H9 (cell line): Measurements from ENCODE around the gene KIF21B. TPM values are rescaled to one million over a fixed set of nuclear protein-coding genes. Genes with fewer than 3 reads are reported as not detected.

Experiments used
- DNase-seq: peaks from one replicate; pipeline ENCODE4 v3.0.0-alpha.2; 2017
- H2AFZ ChIP-seq: one replicate; pipeline ENCODE4 v1.6.1; 2013; ENCODE audit warnings: mild to moderate bottlenecking, low read length, control low read depth, moderate library complexity
- H2AK5ac ChIP-seq: 2 replicates; pipeline ENCODE4 v1.6.1; 2013; ENCODE audit warnings: low read length, control low read depth, mixed read lengths; ENCODE audit not compliant: insufficient read length
- H2BK120ac ChIP-seq: one replicate; pipeline ENCODE4 v1.6.1; 2013; ENCODE audit warnings: low read depth, mild to moderate bottlenecking, low read length, control low read depth, inconsistent platforms; ENCODE audit not compliant: poor library complexity, severe bottlenecking
- H2BK12ac ChIP-seq: 2 replicates; pipeline ENCODE4 v1.6.1; 2013; ENCODE audit warnings: low read length, control low read depth, mixed read lengths, low read depth; ENCODE audit not compliant: insufficient read length
- H2BK15ac ChIP-seq: 2 replicates; pipeline ENCODE4 v1.6.1; 2013; ENCODE audit warnings: low read depth, low read length, control low read depth
- H2BK20ac ChIP-seq: one replicate; pipeline ENCODE4 v1.6.1; 2013; ENCODE audit warnings: low read depth, mild to moderate bottlenecking, low read length, control low read depth, inconsistent platforms; ENCODE audit not compliant: poor library complexity, severe bottlenecking
- H2BK5ac ChIP-seq: 2 replicates; pipeline ENCODE4 v1.6.1; 2013; ENCODE audit warnings: low read length, control low read depth, mixed read lengths; ENCODE audit not compliant: insufficient read length
- H3K14ac ChIP-seq: 2 replicates; pipeline ENCODE4 v1.6.1; 2013; ENCODE audit warnings: low read length, control low read depth; ENCODE audit not compliant: insufficient read depth
- H3K18ac ChIP-seq: 2 replicates; pipeline ENCODE4 v1.6.1; 2013; ENCODE audit warnings: low read depth, mild to moderate bottlenecking, mixed read lengths, low read length, control low read depth; ENCODE audit not compliant: insufficient read length
- H3K23ac ChIP-seq: 2 replicates; pipeline ENCODE4 v1.6.1; 2013; ENCODE audit warnings: low read length, control low read depth, mixed read lengths, low read depth; ENCODE audit not compliant: insufficient read length
- H3K23me2 ChIP-seq: 2 replicates; pipeline ENCODE4 v1.6.1; 2013; ENCODE audit warnings: low read depth, mild to moderate bottlenecking, mixed read lengths, low read length, control low read depth; ENCODE audit not compliant: insufficient read length, poor library complexity, severe bottlenecking
- H3K27ac ChIP-seq: 2 replicates; pipeline ENCODE4 v1.5.1; 2013; ENCODE audit warnings: low read length, control low read depth, mixed read lengths, low read depth; ENCODE audit not compliant: insufficient read length
- H3K27me3 ChIP-seq: 2 replicates; pipeline ENCODE4 v1.6.1; 2013; ENCODE audit warnings: low read length, control low read depth, inconsistent platforms; ENCODE audit not compliant: insufficient read depth
- H3K4ac ChIP-seq: 2 replicates; pipeline ENCODE4 v1.6.1; 2013; ENCODE audit warnings: low read depth, mild to moderate bottlenecking, control low read depth, inconsistent platforms, low read length, moderate library complexity
- H3K4me1 ChIP-seq: 2 replicates; pipeline ENCODE4 v1.6.1; 2013; ENCODE audit warnings: low read length, control low read depth, inconsistent platforms; ENCODE audit not compliant: insufficient read depth
- H3K4me2 ChIP-seq: 2 replicates; pipeline ENCODE4 v1.6.1; 2013; ENCODE audit warnings: low read length, control low read depth, mixed read lengths; ENCODE audit not compliant: insufficient read length, insufficient read depth
- H3K56ac ChIP-seq: 2 replicates; pipeline ENCODE4 v1.6.1; 2013; ENCODE audit warnings: low read depth, mild to moderate bottlenecking, mixed read lengths, low read length, control low read depth; ENCODE audit not compliant: insufficient read length
- H3K79me1 ChIP-seq: 2 replicates; pipeline ENCODE4 v1.6.1; 2013; ENCODE audit warnings: low read depth, mild to moderate bottlenecking, moderate library complexity, low read length, control low read depth, inconsistent platforms; ENCODE audit not compliant: insufficient read depth, poor library complexity, severe bottlenecking
- H3K79me2 ChIP-seq: 2 replicates; pipeline ENCODE4 v1.6.1; 2013; ENCODE audit warnings: low read length, control low read depth, inconsistent platforms; ENCODE audit not compliant: insufficient read depth
- H3K9ac ChIP-seq: 2 replicates; pipeline ENCODE4 v1.6.1; 2013; ENCODE audit warnings: low read length, control low read depth, mixed read lengths; ENCODE audit not compliant: insufficient read length; ENCODE audit errors: extremely low read depth
- H3K9me3 ChIP-seq: one replicate; pipeline ENCODE4 v1.6.1; 2013; ENCODE audit warnings: low read depth, low read length, inconsistent platforms; ENCODE audit not compliant: control insufficient read depth
- H3T11ph ChIP-seq: one replicate; pipeline ENCODE4 v1.6.1; 2013; ENCODE audit warnings: mild to moderate bottlenecking, low read length, control low read depth, inconsistent platforms
- H4K20me1 ChIP-seq: one replicate; pipeline ENCODE4 v1.6.1; 2013; ENCODE audit not compliant: control insufficient read depth, insufficient read length, insufficient read depth
- H4K5ac ChIP-seq: 2 replicates; pipeline ENCODE4 v1.6.1; 2013; ENCODE audit warnings: low read depth, mild to moderate bottlenecking, mixed read lengths, low read length, control low read depth; ENCODE audit not compliant: insufficient read length
- H4K8ac ChIP-seq: replicated peaks from 2 replicates; pipeline ENCODE4 v1.6.1; 2013; ENCODE audit warnings: low read length, control low read depth, mixed read lengths, low read depth; ENCODE audit not compliant: insufficient read length
- H4K91ac ChIP-seq: 2 replicates; pipeline ENCODE4 v1.6.1; 2013; ENCODE audit warnings: low read depth, mild to moderate bottlenecking, moderate library complexity, mixed read lengths, low read length, control low read depth; ENCODE audit not compliant: insufficient read length
- H3K27ac Mint-ChIP-seq, 3 experiments: 2 replicates in 2 of 3; 3 replicates in 1 of 3; pipeline ENCODE4 v1.8.0; 2020 to 2021; ENCODE audit warnings: mixed read lengths in 3 of 3, mild to moderate bottlenecking in 1 of 3, moderate library complexity in 1 of 3
- H3K27me3 Mint-ChIP-seq: 2 replicates; pipeline ENCODE4 v1.8.0; 2021; ENCODE audit warnings: low read depth, mild to moderate bottlenecking, moderate library complexity, mixed read lengths
- H3K36me3 Mint-ChIP-seq, 3 experiments: 2 replicates in 2 of 3; 3 replicates in 1 of 3; pipeline ENCODE4 v1.8.0; 2020 to 2021; ENCODE audit warnings: low read depth in 3 of 3, mixed read lengths in 3 of 3; ENCODE audit not compliant: insufficient read depth in 1 of 3
- H3K4me1 Mint-ChIP-seq, 2 experiments: 2 replicates each; pipeline ENCODE4 v1.8.0; 2020; ENCODE audit warnings: mixed read lengths in 2 of 2
- H3K4me3 Mint-ChIP-seq, 2 experiments: 2 replicates in 1 of 2; 3 replicates in 1 of 2; pipeline ENCODE4 v1.8.0; 2020 to 2021; ENCODE audit warnings: mild to moderate bottlenecking in 2 of 2, mixed read lengths in 2 of 2, moderate library complexity in 1 of 2
- H3K9me3 Mint-ChIP-seq, 2 experiments: 2 replicates in 1 of 2; 3 replicates in 1 of 2; pipeline ENCODE4 v1.8.0; 2020; ENCODE audit warnings: mild to moderate bottlenecking in 2 of 2, mixed read lengths in 2 of 2, moderate library complexity in 1 of 2
- WGBS: extraction: QIAGEN DNeasy Blood & Tissue Kit; methylation state at CpG from one replicate; pipeline ENCODE4 v1.1.7; 2013; ENCODE audit warnings: missing lambda C conversion rate, low lambda C conversion rate, mixed read lengths; ENCODE audit not compliant: insufficient read length; ENCODE audit errors: extremely low coverage; 5-methylcytosine and 5-hydroxymethylcytosine counted together
- total RNA-seq: library from RNA; stranded (reverse); gene quantifications from 2 replicates; pipeline ENCODE4 v1.2.1, GENCODE V29; 2021
- TF ChIP-seq, protein P1 (sequence below): fragments of 200-600 bp; sonication (generic); conservative IDR thresholded peaks from 3 replicates; pipeline ENCODE4 v1.8.0; 2021; ENCODE audit warnings: antibody characterized with exemption, mild to moderate bottlenecking

KIF21B gene
- total RNA-seq, 1 experiment from 2014 or later = 7.5 TPM

DNA sequence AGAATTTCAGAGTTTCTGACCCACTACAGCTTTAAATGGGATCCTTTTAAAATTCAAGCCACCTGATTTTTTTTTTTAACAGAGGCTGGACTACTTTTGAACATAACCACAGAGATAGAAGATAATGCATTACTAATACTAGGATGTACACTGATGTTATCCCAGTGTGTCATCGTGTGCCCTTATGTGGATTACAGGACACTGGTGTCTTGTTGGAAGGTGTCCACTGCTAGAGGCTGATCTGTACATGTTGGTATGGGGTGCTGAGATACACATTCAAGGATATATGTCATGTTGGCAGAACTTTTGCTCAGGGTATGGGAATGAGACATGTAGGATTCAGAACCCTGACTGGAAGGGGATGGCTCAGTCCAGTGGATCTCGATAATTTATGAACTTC is 72.5 kb downstream of the KIF21B start:
- Histone ChIP-seq H3K18ac (no peak overlapping the region), H3K27me3 (no peaks in the 10 kb centered on the region), H3K56ac (no peak overlapping the region), H3K9me3 (peaks cover 8% of the 10 kb centered on the region), H2BK20ac (no peak overlapping the region), H3K4ac (no peak overlapping the region), H2AFZ (no peak overlapping the region), H3K23me2 (no peaks in the 10 kb centered on the region), H4K8ac (no peak overlapping the region), H2BK120ac (no peak overlapping the region), H3K4me2 (no peak overlapping the region), H2BK5ac (no peak overlapping the region), H3K14ac (no peak overlapping the region), H4K20me1 (no peaks in the 10 kb centered on the region), H3K79me2 (no peaks in the 10 kb centered on the region), H3K9ac (no peak overlapping the region), H3K27ac (no peak overlapping the region), H3K4me1 (no peaks in the 10 kb centered on the region), H3T11ph (no peak overlapping the region), H2AK5ac (no peak overlapping the region), H2BK12ac (no peak overlapping the region), H3K79me1 (no peaks in the 10 kb centered on the region), H4K5ac (peak overlapping the region; percentile 75), H2BK15ac (no peak overlapping the region), H3K23ac (no peak overlapping the region), H4K91ac (no peak overlapping the region)
- no CpG with 5 or more reads among the region's 2 CpGs for WGBS
- Mint-ChIP-seq H3K4me3 (no peak overlapping the region), H3K9me3 (peaks cover 14 to 15% of the 10 kb centered on the region in 2 experiments), H3K36me3 (peaks cover 2 to 14% (median 6%) of the 10 kb centered on the region in 3 experiments; a peak in 4 of 7 replicates), H3K4me1 (no peaks in the 10 kb centered on the region), H3K27ac (no peak overlapping the region), H3K27me3 (no peaks in the 10 kb centered on the region; the same call in 1 of the 2 replicates)
- DNase-seq = no peak
- TF ChIP-seq, protein P1, sequence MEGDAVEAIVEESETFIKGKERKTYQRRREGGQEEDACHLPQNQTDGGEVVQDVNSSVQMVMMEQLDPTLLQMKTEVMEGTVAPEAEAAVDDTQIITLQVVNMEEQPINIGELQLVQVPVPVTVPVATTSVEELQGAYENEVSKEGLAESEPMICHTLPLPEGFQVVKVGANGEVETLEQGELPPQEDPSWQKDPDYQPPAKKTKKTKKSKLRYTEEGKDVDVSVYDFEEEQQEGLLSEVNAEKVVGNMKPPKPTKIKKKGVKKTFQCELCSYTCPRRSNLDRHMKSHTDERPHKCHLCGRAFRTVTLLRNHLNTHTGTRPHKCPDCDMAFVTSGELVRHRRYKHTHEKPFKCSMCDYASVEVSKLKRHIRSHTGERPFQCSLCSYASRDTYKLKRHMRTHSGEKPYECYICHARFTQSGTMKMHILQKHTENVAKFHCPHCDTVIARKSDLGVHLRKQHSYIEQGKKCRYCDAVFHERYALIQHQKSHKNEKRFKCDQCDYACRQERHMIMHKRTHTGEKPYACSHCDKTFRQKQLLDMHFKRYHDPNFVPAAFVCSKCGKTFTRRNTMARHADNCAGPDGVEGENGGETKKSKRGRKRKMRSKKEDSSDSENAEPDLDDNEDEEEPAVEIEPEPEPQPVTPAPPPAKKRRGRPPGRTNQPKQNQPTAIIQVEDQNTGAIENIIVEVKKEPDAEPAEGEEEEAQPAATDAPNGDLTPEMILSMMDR = no peak
